Endothelial cell of umbilical vein (primary cell): ENCODE data around the gene ATP5PB.

Experiments used
- CTCF ChIP-seq, 2 donors: IDR thresholded peaks; 1 replicate in 1 of 2; 2 replicates in 1 of 2; pipeline ENCODE4 v1.5.1; 2011; ENCODE audit warnings: low read length in 2 of 2, mild to moderate bottlenecking in 2 of 2, moderate library complexity in 2 of 2, control low read depth in 1 of 2, inconsistent platforms in 1 of 2, low read depth in 1 of 2; ENCODE audit not compliant: insufficient read depth in 1 of 2; ENCODE audit errors: extremely low read depth in 1 of 2
- EZH2 ChIP-seq: IDR thresholded peaks from 2 replicates; pipeline ENCODE4 v1.6.1; 2012; ENCODE audit warnings: borderline replicate concordance, low read depth, mild to moderate bottlenecking, moderate library complexity, low read length, inconsistent platforms; ENCODE audit not compliant: severe bottlenecking
- FOS ChIP-seq: IDR thresholded peaks from 2 replicates; pipeline ENCODE4 v1.6.1; 2011; ENCODE audit warnings: mild to moderate bottlenecking, low read length, moderate library complexity, borderline replicate concordance; ENCODE audit not compliant: insufficient read depth
- JUN ChIP-seq: IDR thresholded peaks from 2 replicates; pipeline ENCODE4 v1.6.1; 2011; ENCODE audit warnings: borderline replicate concordance, low read depth; ENCODE audit not compliant: insufficient read length, insufficient read depth
- MYC ChIP-seq: IDR thresholded peaks from one replicate; pipeline ENCODE4 v1.6.1; 2011; ENCODE audit warnings: mild to moderate bottlenecking, low read depth, low read length
- POLR2A ChIP-seq: IDR thresholded peaks from 2 replicates; pipeline ENCODE4 v1.6.1; 2012; ENCODE audit warnings: low read depth, mild to moderate bottlenecking, control low read depth, low read length
- POLR2AphosphoS5 ChIP-seq: IDR thresholded peaks from 2 replicates; pipeline ENCODE4 v1.6.1; 2012; ENCODE audit warnings: low read depth, mild to moderate bottlenecking, control low read depth, low read length, moderate library complexity; ENCODE audit not compliant: insufficient read depth

- TF ChIP-seq CTCF (IDR thresholded peaks at IDR 0.05; ENCODE audit: extremely low read depth in 1 of 2, insufficient read depth in 1 of 2, low read depth in 1 of 2, low read length in 2 of 2) (no peak), MYC (no peak), POLR2AphosphoS5 (no peak), POLR2A (no peak), EZH2 (no peak), JUN (no peak), FOS (no peak)
These were observed 25.0 kb upstream of the ATP5PB start for GRCh38 chr1:111424281-111424680.
